ENCODE measurements around the gene FRMD4A. TPM values are rescaled to one million over a fixed set of nuclear protein-coding genes. Genes with fewer than 3 reads are reported as not detected.
"Not testable (repeated sequence)": the region's sequence is repeated elsewhere in the genome, so short reads cannot be mapped to it uniquely, and the experiment has no call there.

Gene FRMD4A
- polyA plus RNA-seq, 4 donors: 59.5 to 85.2 (median 76.5) TPM

GRCh38 chr10:13839030-13839429, 491.7 kb downstream of the FRMD4A start:
- no peak for DNase-seq (ENCODE audit: low read depth in 4 of 4, low spot score in 3 of 4)

GRCh38 chr10:13837966-13838365, 492.8 kb downstream of the FRMD4A start:
- DNase-seq (ENCODE audit: low read depth in 4 of 4, low spot score in 3 of 4): no peak

GRCh38 chr10:13834581-13835286, 496.0 kb downstream of the FRMD4A start:
- DNase-seq (ENCODE audit: low read depth in 4 of 4, low spot score in 3 of 4): no peak

GRCh38 chr10:13831711-13832141, 499.0 kb downstream of the FRMD4A start:
- no peak for DNase-seq (ENCODE audit: low read depth in 4 of 4, low spot score in 3 of 4)

GRCh38 chr10:13830385-13830784, 500.3 kb downstream of the FRMD4A start:
- no peak for DNase-seq (ENCODE audit: low read depth in 4 of 4, low spot score in 3 of 4)

GRCh38 chr10:13829790-13830189, 500.9 kb downstream of the FRMD4A start:
- no peak for DNase-seq (ENCODE audit: low read depth in 4 of 4, low spot score in 3 of 4)

- not testable (repeated sequence) for DNase-seq (ENCODE audit: low read depth in 4 of 4, low spot score in 3 of 4)
Measured at GRCh38 chr10:13828284-13828683, 502.4 kb downstream of the FRMD4A start.

- DNase-seq (ENCODE audit: low read depth in 4 of 4, low spot score in 3 of 4): no peak
Measured at GRCh38 chr10:13827076-13827797, 503.5 kb downstream of the FRMD4A start.

GRCh38 chr10:13823709-13824405, 506.9 kb downstream of the FRMD4A start:
- no peak for DNase-seq (ENCODE audit: low read depth in 4 of 4, low spot score in 3 of 4)

GRCh38 chr10:13823096-13823708, 507.5 kb downstream of the FRMD4A start:
- no peak for DNase-seq (ENCODE audit: low read depth in 4 of 4, low spot score in 3 of 4)

- no peak for DNase-seq (ENCODE audit: low read depth in 4 of 4, low spot score in 3 of 4)
Measured at GRCh38 chr10:13822490-13822889, 508.2 kb downstream of the FRMD4A start.

- no peak for DNase-seq (ENCODE audit: low read depth in 4 of 4, low spot score in 3 of 4)
Measured at GRCh38 chr10:13820964-13821337, 509.8 kb downstream of the FRMD4A start.

GRCh38 chr10:13820119-13820963, 510.4 kb downstream of the FRMD4A start:
- no peak for DNase-seq (ENCODE audit: low read depth in 4 of 4, low spot score in 3 of 4)

- no peak for DNase-seq (ENCODE audit: low read depth in 4 of 4, low spot score in 3 of 4)
Measured at GRCh38 chr10:13816195-13816925, 514.4 kb downstream of the FRMD4A start.

GRCh38 chr10:13815756-13816155, 515.0 kb downstream of the FRMD4A start:
- no peak for DNase-seq (ENCODE audit: low read depth in 4 of 4, low spot score in 3 of 4)

- no peak for DNase-seq (ENCODE audit: low read depth in 4 of 4, low spot score in 3 of 4)
Measured at GRCh38 chr10:13813550-13813949, 517.2 kb downstream of the FRMD4A start.

- no peak for DNase-seq (ENCODE audit: low read depth in 4 of 4, low spot score in 3 of 4)
Measured at GRCh38 chr10:13812804-13813203, 517.9 kb downstream of the FRMD4A start.

GRCh38 chr10:13810568-13810967, 520.2 kb downstream of the FRMD4A start:
- no peak for DNase-seq (ENCODE audit: low read depth in 4 of 4, low spot score in 3 of 4)

GRCh38 chr10:13809427-13809826, 521.3 kb downstream of the FRMD4A start:
- no peak for DNase-seq (ENCODE audit: low read depth in 4 of 4, low spot score in 3 of 4)
